H4 (cell line): ENCODE data around the gene CDH8. TPM values are rescaled to one million over a fixed set of nuclear protein-coding genes. Genes with fewer than 3 reads are reported as not detected.

ENCODE experiments used
- DNase-seq: peaks from one replicate; pipeline ENCODE4 v3.0.0-alpha.2; 2015; ENCODE audit warnings: low spot score
- total RNA-seq: library from RNA; depleted of rRNA; stranded (reverse); fragments of >200 nt; shearing (Covaris generic); gene quantifications from 2 replicates; pipeline ENCODE4 v1.2.3, GENCODE V29; 2014

The CDH8 gene
- total RNA-seq, 1 experiment from 2014 or later, result 1.4 TPM

DNA sequence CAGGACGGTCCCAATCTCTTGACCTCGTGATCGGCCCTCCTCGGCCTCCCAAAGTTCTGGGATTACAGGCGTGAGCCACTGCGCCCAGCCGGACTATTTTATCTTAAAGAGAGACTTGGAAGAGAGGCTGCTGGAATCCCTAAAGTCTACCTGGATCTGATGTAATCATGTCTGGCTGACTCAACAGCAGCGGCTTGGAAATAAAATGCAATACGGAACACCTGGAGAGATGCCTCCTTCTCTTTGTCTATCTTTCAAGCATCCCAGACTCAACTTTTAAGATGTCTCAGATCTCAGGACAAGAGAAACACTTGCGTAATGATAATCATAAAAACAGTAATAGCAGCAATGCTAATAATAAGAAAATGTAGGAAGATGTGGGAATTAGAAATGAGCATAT, 95.6 kb downstream of the CDH8 start:
- no peak for DNase-seq

GRCh38 chr16:61937646-61938045, 98.6 kb downstream of the CDH8 start:
- DNase-seq, result no peak

GRCh38 chr16:61936522-61936921, 99.7 kb downstream of the CDH8 start:
- DNase-seq, result no peak

GRCh38 chr16:61934601-61935000, 101.6 kb downstream of the CDH8 start:
- DNase-seq, result no peak

- DNase-seq, result no peak
These were observed 106.5 kb downstream of the CDH8 start for GRCh38 chr16:61929776-61930175.

DNA sequence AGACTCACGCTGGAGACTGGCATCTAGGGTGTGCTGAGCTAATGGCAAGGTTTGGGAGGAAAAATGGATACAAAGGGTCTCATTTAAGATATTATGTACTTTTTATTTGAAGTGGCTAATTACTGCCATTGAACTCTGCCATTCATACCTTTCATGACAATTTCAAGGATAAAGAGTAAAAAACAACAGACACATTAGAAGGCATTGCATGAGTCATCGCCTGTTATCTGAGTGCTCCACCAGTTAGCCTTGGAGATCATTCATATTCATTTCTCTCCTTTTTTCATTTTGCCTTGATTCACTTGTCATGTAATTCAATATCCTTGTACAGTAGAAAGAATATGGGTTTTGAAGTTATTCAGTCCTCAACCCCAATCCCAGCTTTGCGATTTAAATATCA, 109.5 kb downstream of the CDH8 start:
- no peak for DNase-seq

- no peak for DNase-seq
These were observed 112.6 kb downstream of the CDH8 start for GRCh38 chr16:61923629-61924028.

- no peak for DNase-seq
These were observed 114.9 kb downstream of the CDH8 start for GRCh38 chr16:61921373-61921772.

- DNase-seq, result peak; percentile 15
These were observed 118.1 kb downstream of the CDH8 start for GRCh38 chr16:61917865-61918826.

DNA sequence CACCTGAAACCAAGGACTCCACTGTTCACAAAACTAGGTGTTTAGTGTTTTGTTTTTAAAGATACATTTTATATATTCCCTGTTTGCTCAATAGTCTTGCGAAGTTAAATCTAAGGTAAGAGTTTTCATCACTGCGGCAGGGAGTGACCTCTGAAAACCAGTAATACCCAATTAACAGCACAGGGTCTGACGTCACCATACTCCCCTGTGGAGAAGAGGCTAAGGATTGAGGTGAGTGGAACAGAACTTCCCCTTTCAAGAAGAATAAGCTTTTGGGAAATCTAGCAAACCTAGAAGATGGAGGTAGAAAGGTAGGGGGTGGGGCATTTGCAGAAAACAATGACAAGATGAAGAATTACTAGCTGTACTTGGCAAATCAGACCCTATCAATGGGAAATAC, 120.7 kb downstream of the CDH8 start:
- no peak for DNase-seq

DNA sequence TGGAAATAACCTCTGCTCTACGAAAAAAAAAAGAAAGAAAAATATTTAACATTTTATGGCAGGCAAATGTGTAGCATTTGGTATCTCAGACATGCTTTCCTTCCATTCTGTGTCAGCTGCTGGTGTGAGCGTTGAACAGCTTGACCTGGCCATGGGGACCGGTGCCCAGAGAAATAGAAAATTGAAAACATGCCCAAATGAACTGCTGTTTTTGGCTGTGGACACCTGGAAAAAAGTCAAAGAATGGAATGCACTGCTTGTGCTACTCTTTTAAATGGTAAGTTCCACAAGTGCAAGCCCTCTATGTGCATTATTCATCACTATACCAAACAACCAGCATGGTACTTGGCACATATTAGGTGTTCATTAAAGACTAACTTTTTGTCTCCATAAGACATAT, 127.2 kb downstream of the CDH8 start:
- no peak for DNase-seq

- no peak for DNase-seq
These were observed 127.8 kb downstream of the CDH8 start for GRCh38 chr16:61908426-61908825.

GRCh38 chr16:61901689-61902088, 134.5 kb downstream of the CDH8 start:
- no peak for DNase-seq

GRCh38 chr16:61900482-61900881, 135.8 kb downstream of the CDH8 start:
- DNase-seq, result peak; percentile 28

- no peak for DNase-seq
These were observed 138.6 kb downstream of the CDH8 start for GRCh38 chr16:61897657-61898056.

GRCh38 chr16:61892531-61892930, 143.7 kb downstream of the CDH8 start:
- DNase-seq, result no peak

DNA sequence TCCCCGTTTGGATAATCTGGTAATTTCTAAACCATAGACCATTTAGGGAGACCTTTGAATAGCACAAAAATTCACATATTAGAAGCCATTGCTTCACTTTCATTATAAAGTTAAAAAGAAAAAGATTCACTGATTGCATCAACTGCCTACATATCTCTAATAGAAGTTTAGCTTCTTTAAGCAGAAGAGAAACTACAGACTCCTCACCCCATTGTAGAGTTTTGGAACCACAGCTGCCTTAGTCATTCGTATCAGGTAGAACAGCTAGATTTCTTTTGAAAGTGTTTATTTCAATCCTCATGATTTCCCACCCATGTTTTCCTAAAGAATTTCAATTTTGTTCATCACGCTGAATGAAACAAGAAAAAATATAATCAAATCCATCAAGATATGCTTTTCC, 144.8 kb downstream of the CDH8 start:
- no peak for DNase-seq

DNA sequence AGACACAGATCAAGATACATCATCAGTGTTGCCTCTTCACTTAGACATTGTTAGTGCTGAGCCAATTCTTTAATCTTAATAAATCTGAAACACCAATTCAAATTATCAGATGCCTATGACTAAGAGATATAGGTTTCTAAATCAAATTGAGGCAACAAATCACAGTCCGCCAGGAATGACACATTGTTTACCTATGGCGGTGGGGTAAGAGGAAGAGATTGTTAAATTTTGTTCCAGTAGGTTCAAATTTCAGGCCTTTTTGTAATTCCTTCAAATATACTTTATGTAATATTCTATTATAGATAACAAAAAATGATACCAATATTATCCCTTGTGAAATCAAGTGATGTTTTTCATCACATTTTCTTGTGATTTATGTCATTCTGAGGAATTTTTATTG, 145.9 kb downstream of the CDH8 start:
- no peak for DNase-seq

- DNase-seq, result peak; percentile 13
These were observed 148.3 kb downstream of the CDH8 start for GRCh38 chr16:61887903-61888302.

DNA sequence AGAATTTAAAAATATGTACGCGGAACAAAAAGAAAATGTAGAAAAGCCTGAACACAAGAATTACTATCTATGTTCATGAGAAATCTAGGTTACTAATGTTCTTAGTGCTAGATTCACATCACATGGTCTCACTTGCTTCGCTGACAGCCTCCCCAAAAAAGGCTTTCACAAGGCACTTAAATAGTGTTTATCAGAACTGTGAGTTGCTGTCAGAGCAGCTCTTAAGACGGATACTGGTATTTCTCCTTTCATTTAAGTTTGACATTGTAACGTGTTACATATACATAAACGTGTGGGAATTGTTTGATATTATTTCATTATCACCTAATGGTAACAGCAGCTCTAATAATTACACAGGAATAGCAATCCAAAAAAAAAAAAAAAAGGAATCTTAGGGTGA, 150.9 kb downstream of the CDH8 start:
- no peak for DNase-seq

DNA sequence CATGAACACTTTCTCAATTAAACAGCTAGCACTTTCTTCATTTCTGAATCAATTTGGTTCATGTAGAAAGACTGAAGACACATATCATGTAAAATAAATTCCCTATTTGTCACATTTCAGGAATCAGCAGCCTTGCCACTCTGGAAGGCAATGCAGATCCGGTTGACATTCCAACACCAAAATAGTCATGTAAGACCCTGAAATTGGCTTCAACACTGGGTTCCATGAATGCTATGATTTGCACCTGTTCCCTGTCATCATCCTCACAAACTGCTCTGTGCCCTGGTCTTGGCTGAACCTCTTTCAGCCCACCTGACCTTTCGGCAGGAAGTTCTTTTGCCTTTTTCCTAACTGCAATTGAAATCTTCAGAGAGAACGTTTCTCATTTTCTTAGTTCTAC, 156.9 kb downstream of the CDH8 start:
- DNase-seq, result no peak

- DNase-seq, result no peak
These were observed 158.8 kb downstream of the CDH8 start for GRCh38 chr16:61877436-61877835.

GRCh38 chr16:61872778-61873119, 163.5 kb downstream of the CDH8 start:
- DNase-seq, result no peak
